Measurements from ENCODE around the gene FCRL5.
"Not testable (repeated sequence)": the region's sequence is repeated elsewhere in the genome, so short reads cannot be mapped to it uniquely, and the experiment has no call there.

FCRL5 gene

GRCh38 chr1:157487096-157487495, 65.2 kb downstream of the FCRL5 start:
- no peak for DNase-seq

DNA sequence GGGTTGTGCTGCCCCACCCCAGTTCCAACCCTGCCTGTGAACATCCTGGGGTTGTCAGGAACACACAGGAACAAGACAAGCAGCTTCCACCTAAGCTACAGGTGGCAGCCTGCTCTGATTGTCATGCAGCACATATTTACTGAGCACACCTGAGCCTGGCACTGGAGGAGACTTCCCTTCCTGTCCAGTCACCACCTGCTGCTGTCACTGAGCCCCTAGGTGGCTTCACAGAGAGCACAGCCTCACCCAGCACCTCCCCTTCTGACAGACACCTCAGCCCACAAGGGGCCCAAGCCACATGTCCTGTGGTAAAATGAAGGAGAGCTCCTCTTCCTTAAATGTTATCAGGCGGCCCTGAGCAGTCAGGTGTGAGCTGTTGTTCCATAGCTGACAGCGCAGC, 65.9 kb downstream of the FCRL5 start:
- not testable (repeated sequence) for DNase-seq

GRCh38 chr1:157485793-157486192, 66.5 kb downstream of the FCRL5 start:
- DNase-seq = no peak

DNA sequence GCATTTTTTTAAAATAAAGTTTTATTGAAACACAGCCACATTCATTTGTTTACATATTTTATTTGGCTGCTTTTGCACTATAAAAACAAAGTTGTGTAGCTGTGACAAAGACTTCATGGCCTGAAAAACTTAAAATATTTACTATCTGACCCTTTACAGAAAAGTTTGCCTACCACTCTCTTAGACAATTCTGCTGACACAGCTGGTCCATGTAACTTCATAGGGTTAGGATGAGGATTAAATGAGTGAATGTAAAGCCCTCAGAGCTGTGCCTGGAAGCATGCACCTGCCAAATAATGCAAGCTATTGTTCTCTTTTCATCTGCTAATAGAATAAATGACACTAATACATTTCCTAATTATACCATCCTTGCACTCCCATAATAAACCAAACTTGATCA, 67.7 kb downstream of the FCRL5 start:
- no peak for DNase-seq

DNA sequence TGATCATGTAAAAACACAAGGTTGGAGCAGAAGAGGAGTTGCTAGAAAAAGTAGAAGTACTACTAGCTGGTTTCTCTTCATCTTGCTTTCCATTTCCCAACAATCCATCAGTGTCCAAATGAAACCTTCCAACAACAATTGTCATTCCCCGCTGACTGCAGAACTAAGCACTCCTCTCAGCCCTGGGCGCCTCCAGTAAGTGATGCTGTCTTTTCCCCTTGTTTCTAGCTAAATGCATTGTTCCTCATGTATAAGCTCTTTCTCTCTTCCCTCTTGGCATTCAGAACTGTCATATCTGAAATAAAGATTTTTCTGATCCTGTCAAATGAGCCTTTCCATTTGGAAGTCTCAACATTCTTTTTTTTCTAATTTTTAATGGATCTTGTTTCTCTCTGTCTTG, 68.7 kb downstream of the FCRL5 start:
- DNase-seq = no peak

DNA sequence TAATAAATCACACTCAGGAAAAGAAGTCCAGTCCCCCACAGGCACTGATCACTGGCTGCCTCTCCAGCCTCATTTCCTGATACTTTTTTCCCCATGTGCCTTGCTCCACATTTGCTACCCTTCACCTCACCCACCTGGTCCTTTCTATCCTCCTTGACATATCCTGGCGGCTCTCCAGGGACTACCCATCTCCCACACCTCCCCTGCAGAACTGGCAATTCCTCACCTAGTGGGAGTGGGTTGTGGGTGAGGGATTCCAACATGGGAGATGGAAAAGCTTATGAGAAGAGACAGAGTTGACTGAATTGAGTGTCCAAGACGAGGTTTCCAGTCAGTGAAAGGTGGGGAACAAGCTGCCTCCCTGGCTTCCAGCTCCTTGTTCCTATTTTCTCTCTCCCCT, 69.6 kb downstream of the FCRL5 start:
- no peak for DNase-seq

DNA sequence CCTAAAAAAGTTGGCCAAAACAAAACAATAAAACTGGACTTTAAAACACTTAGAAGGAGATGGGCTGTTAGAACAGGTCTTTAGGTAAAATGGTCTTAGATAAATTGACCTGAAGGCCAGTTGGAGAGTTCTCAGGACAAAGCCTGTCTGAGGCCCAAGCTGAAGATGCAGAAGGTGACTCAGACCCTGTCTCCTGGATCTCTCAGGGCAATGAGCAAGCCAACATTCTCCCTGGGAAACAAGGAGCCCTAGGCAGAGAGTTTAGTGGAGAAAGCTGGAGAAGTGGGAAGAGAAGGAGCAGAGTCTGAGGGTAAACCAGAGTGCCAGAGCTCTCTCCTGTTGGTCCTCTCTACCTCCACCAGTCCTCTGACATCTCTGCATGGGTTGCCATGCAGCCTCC, 70.1 kb downstream of the FCRL5 start:
- no peak for DNase-seq

DNA sequence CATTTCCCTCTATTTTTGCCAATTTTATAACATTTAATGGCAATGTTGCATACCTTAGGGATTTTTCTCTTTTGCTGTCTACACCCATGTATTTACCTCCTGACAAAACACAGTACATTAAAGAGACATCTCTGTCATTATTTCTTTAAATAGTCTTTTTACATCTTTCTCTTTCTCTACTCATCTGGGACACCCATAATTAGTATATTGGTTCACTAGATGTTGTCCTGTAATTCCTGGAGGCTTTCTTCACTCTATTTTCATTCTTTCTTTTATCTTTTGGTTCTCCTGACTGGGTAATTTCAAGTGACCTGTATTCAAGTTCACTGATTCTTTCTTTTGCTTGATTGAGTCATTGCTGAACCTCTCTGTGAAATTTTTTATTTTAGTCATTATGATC, 74.3 kb downstream of the FCRL5 start:
- no peak for DNase-seq

DNA sequence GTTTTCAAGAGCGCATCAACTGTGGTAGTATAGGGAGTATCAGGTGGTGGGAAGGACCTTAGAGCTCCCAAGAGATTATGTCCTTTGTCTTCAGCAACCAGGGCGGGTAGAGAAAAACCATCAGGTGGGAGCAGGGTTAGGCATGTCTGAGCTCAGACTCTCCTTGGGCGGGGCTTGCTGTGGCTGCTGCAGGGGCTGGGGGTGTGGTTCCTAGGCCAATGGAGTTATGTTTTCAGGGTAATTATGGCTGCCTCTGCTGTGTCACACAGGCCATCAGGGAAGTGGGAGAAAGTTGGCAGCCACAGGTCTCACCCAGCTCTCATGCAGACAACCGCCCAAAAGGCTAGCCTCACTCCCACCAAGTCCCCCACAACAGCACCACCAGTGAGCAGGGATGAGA, 74.9 kb downstream of the FCRL5 start:
- no peak for DNase-seq

- DNase-seq = no peak
Observed at GRCh38 chr1:157472959-157473358, 79.4 kb downstream of the FCRL5 start.

DNA sequence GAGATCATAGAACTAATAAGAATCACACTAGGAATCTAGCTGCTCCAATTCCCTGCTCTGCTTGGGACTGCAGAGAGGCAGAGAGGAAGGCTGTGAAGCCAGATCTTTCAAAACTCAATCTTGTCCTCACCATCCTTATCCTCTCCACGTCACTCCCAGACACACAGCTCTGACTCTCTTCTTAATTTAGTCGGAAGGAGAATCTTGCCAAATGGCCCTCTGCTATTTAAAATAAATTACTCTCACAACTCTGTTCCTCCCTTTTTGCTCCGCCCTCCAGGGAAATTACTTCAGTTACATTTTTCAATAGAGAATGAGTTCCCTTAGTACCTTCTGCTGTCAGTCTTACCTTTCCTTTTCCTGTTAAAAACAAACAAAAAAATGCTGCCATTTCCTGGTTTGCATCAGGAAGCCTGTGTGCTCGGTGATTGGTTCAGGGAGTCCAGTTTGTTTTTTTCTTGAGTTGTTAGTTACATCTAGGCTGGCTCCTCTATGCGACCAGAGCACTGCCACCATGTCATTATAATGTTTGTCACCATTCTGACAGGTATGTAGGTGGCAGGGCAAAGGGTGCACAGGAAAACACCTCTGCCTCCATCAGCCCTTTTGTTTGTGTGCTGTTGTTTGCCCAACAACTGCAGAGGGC, 80.1 kb downstream of the FCRL5 start:
- no peak for DNase-seq

DNA sequence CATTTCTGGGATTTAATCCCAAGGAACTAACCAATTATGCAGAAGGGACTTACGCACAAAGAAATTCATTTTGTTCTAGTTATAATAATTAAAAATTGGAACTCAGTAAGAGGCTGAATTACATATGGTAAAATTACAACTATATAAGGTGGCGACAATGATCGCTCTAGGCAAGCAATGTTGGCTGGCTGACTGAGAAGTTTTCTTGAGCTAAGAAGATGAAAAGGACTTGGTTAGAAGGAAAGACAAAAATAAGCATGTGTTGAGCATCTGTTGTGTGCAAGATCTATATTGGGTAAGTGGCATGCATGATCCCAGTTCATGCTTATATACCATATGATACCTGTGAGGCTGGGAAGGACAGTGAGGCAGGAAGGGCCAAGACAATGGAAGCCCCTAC, 80.8 kb downstream of the FCRL5 start:
- DNase-seq = no peak

- DNase-seq = peak; percentile 11
Observed at GRCh38 chr1:157469752-157470675, 82.3 kb downstream of the FCRL5 start.

DNA sequence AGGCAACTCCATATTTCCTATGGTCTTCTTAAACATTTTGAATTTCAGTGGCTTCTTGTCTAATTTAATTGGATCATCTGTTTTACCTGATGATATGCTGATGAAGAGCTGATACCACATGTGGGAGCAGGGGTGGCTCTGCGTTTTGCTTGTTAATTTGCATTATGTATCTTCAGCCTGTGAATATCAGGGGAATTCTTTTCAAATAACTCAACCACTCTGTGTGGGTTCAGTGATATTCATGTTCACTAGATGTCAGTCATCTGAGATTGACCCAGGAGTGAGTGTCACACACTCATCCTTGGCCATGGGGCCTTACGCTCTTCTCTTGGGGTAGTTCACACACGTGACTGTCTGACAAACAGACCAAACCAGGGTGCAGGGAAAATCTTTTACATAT, 83.0 kb downstream of the FCRL5 start:
- DNase-seq = no peak

DNA sequence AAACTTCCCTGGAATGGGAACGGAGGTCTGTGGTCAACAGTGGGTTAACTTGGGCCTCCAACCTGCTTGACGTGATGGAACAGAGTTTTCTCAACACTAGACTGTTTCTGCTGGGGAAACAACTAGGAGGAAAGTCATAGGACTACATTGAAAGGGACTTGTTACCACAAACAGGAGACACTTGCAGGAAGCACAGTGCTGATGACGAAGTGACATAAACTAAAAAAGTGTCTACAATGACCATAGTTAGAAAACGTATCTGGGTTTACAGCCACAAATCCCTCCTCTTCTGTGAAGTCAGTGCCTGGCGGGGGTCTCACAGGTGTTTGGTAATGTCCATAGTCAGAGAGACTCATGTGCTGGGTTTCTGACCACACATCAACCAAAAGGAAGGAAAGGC, 86.3 kb downstream of the FCRL5 start:
- no peak for DNase-seq
